Uterus (tissue), 4 donors: Measurements from ENCODE around the gene NDUFA8. TPM values are rescaled to one million over a fixed set of nuclear protein-coding genes. Genes with fewer than 3 reads are reported as not detected.
"Not testable (repeated sequence)": the region's sequence is repeated elsewhere in the genome, so short reads cannot be mapped to it uniquely, and the experiment has no call there.

Source experiments
- DNase-seq, 2 donors: peaks; one replicate each; pipeline ENCODE4 v3.0.0-alpha.2; 2019 to 2020
- H3K27ac ChIP-seq, 2 donors: fragments of 200-600 bp; sonication (generic); 1 replicate in 1 of 2; 2 replicates in 1 of 2; pipeline ENCODE4 v1.5.1; 2016 to 2018
- H3K27me3 ChIP-seq, 2 donors: fragments of 200-600 bp; sonication (generic); one replicate each; pipeline ENCODE4 v1.5.1; 2018 to 2019; ENCODE audit warnings: control low read depth in 1 of 2
- H3K36me3 ChIP-seq, 2 donors: fragments of 200-600 bp; sonication (generic); one replicate each; pipeline ENCODE4 v1.5.1; 2019; ENCODE audit warnings: control low read depth in 1 of 2
- H3K4me1 ChIP-seq, 2 donors: fragments of 200-600 bp; sonication (generic); one replicate each; pipeline ENCODE4 v1.5.1; 2018 to 2019; ENCODE audit warnings: control low read depth in 1 of 2
- H3K4me3 ChIP-seq, 2 donors: fragments of 200-600 bp; sonication (generic); 1 replicate in 1 of 2; 2 replicates in 1 of 2; pipeline ENCODE4 v1.5.1; 2018 to 2019; ENCODE audit warnings: mild to moderate bottlenecking in 1 of 2
- H3K9me3 ChIP-seq, 2 donors: fragments of 200-600 bp; sonication (generic); one replicate each; pipeline ENCODE4 v1.5.1; 2019; ENCODE audit warnings: control low read depth in 1 of 2
- POLR2A ChIP-seq, 2 donors: fragments of 450-650 bp; IDR thresholded peaks; one replicate each; pipeline ENCODE4 v1.6.1; 2016; ENCODE audit warnings: antibody characterized with exemption in 2 of 2, mild to moderate bottlenecking in 1 of 2, moderate library complexity in 1 of 2
- intact Hi-C: fragments of 100-400 bp; cut with DNase I; formaldehyde crosslinking; loops from one replicate; pipeline ENCODE4 v1.15.1; 2023; ENCODE audit warnings: low total_unique reads
- total RNA-seq, 4 donors: library from RNA; depleted of rRNA in 3 of 4; stranded (reverse); fragments of >200 nt in 3 of 4; gene quantifications; one replicate each; pipeline versions ENCODE4 v1.1.0 to v1.2.4, GENCODE V29; 2014 to 2023
- TF ChIP-seq, protein P1 (sequence below), 4 experiments: fragments of 200-600 bp in 2 of 4; fragments of 450-650 bp in 2 of 4; sonication (generic) in 2 of 4; IDR thresholded peaks; one replicate each; pipeline ENCODE4 v1.5.1; 2016 to 2019; ENCODE audit warnings: antibody characterized with exemption in 4 of 4, mild to moderate bottlenecking in 2 of 4, moderate library complexity in 1 of 4
- donor health status: DM: yes; HTN: yes; CAD: no.

Gene NDUFA8
- total RNA-seq, 4 donors from 2014 or later, result 22.8 to 39.2 (median 31.4) TPM

GRCh38 chr9:122119721-122120120 lies 39.9 kb downstream of the NDUFA8 start:
- Histone ChIP-seq H3K9me3 (no peaks in the 10 kb centered on the region), H3K27ac (no peak overlapping the region)
- intact Hi-C loops, result no loop called here

GRCh38 chr9:122119166-122119521 lies 40.4 kb downstream of the NDUFA8 start:
- intact Hi-C loops, result no loop called here
- Histone ChIP-seq H3K36me3 (no peaks in the 10 kb centered on the region), H3K4me3 (no peak overlapping the region), H3K4me1 (no peaks in the 10 kb centered on the region), H3K27me3 (no peaks in the 10 kb centered on the region), H3K9me3 (no peaks in the 10 kb centered on the region), H3K27ac (no peak overlapping the region)
- no peak for DNase-seq
- TF ChIP-seq, protein P1, sequence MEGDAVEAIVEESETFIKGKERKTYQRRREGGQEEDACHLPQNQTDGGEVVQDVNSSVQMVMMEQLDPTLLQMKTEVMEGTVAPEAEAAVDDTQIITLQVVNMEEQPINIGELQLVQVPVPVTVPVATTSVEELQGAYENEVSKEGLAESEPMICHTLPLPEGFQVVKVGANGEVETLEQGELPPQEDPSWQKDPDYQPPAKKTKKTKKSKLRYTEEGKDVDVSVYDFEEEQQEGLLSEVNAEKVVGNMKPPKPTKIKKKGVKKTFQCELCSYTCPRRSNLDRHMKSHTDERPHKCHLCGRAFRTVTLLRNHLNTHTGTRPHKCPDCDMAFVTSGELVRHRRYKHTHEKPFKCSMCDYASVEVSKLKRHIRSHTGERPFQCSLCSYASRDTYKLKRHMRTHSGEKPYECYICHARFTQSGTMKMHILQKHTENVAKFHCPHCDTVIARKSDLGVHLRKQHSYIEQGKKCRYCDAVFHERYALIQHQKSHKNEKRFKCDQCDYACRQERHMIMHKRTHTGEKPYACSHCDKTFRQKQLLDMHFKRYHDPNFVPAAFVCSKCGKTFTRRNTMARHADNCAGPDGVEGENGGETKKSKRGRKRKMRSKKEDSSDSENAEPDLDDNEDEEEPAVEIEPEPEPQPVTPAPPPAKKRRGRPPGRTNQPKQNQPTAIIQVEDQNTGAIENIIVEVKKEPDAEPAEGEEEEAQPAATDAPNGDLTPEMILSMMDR (IDR thresholded peaks at IDR 0.05), result no peak
- TF ChIP-seq POLR2A (IDR thresholded peaks at IDR 0.05), result no peak

More at GRCh38 chr9:122119721-122120120, 39.9 kb downstream of the NDUFA8 start:
- Histone ChIP-seq H3K27me3 (no peaks in the 10 kb centered on the region), H3K4me1 (no peaks in the 10 kb centered on the region), H3K36me3 (no peaks in the 10 kb centered on the region), H3K4me3 (no peak overlapping the region)
- TF ChIP-seq, protein P1 (IDR thresholded peaks at IDR 0.05), result no peak
- TF ChIP-seq POLR2A (IDR thresholded peaks at IDR 0.05), result no peak
- DNase-seq, result no peak

DNA sequence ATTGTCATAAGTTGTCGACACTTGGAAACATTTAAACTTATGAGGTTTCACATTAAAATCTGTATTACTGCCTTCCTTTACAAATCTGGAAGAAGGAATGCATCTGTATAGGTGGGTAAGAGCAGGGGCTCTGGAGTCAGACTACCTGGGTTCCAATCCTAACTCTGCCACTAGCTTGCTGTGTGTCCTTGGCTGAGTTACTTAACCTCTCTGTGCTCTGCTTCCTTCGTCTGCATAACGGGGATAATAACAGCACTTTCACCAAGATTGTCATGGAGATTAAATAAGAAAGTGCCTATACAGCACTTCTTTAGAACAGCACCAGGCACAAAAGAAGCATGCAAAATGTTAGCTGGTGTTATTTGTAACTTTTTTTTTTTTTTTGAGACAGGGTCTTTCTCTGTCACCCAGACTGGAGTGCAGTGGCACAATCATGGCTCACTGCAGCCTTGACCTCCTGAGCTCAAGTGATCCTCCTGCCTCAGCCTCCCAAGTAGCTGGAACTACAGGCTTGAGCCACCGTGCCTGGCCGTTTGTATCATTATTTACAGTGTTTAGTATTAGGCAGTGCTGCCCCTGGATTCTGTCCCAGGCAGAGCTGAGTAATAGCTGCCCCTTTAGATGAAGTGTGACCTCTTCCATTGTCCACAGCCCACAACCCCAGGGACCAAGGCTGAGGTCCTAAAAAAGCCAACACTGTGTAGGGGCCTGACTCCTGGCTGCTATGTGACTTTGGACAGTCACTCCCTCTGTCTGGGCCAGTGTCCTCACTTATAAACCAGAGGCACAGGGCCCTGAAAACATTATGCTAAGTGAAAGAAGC lies 41.0 kb downstream of the NDUFA8 start:
- Histone ChIP-seq H3K27me3 (no peaks in the 10 kb centered on the region), H3K4me1 (no peaks in the 10 kb centered on the region), H3K4me3 (no peak overlapping the region), H3K36me3 (no peaks in the 10 kb centered on the region), H3K9me3 (no peaks in the 10 kb centered on the region), H3K27ac (no peak overlapping the region)
- DNase-seq, result no peak
- TF ChIP-seq, protein P1 (IDR thresholded peaks at IDR 0.05), result no peak
- no peak for TF ChIP-seq POLR2A (IDR thresholded peaks at IDR 0.05)
- intact Hi-C loops, result no loop called here

- DNase-seq, H3K4me3 ChIP-seq, H3K27me3 ChIP-seq, H3K4me1 ChIP-seq, H3K27ac ChIP-seq, H3K9me3 ChIP-seq, H3K36me3 ChIP-seq, intact Hi-C loops: not testable (repeated sequence)
Measured at GRCh38 chr9:122117241-122117640, 42.3 kb downstream of the NDUFA8 start.

- TF ChIP-seq, protein P1 (IDR thresholded peaks at IDR 0.05), result no peak
- TF ChIP-seq POLR2A (IDR thresholded peaks at IDR 0.05), result no peak
- no peak for DNase-seq
Measured at GRCh38 chr9:122116448-122117173, 43.0 kb downstream of the NDUFA8 start.

More at GRCh38 chr9:122116448-122117173, 43.0 kb downstream of the NDUFA8 start:
- intact Hi-C loops, result no loop called here
- H3K4me3 ChIP-seq, result no peak overlapping the region
- no peaks in the 10 kb centered on the region for H3K4me1 ChIP-seq
- no peaks in the 10 kb centered on the region for H3K36me3 ChIP-seq
- H3K27me3 ChIP-seq, result no peaks in the 10 kb centered on the region
- H3K9me3 ChIP-seq, result no peaks in the 10 kb centered on the region
- H3K27ac ChIP-seq, result no peak overlapping the region
